Ishikawa (cell line): ENCODE data around the gene BAD.

ENCODE experiments used
- CEBPB ChIP-seq: IDR thresholded peaks from 2 replicates; pipeline ENCODE4 v1.6.1; 2012
- CREB1 ChIP-seq: IDR thresholded peaks from 2 replicates; pipeline ENCODE4 v1.6.1; 2012; ENCODE audit warnings: low read depth
- EGR1 ChIP-seq: IDR thresholded peaks from 2 replicates; pipeline ENCODE4 v1.6.1; 2012
- EP300 ChIP-seq: IDR thresholded peaks from 2 replicates; pipeline ENCODE4 v1.6.1; 2012; ENCODE audit warnings: borderline replicate concordance
- FOXM1 ChIP-seq: IDR thresholded peaks from 2 replicates; pipeline ENCODE4 v1.6.1; 2012; ENCODE audit warnings: low read depth, borderline replicate concordance
- MAX ChIP-seq: IDR thresholded peaks from 2 replicates; pipeline ENCODE4 v1.6.1; 2012
- NFIC ChIP-seq: IDR thresholded peaks from 2 replicates; pipeline ENCODE4 v1.6.1; 2012
- RAD21 ChIP-seq: IDR thresholded peaks from 2 replicates; pipeline ENCODE4 v1.6.1; 2012; ENCODE audit warnings: low read depth
- TAF1 ChIP-seq: IDR thresholded peaks from 2 replicates; pipeline ENCODE4 v1.6.1; 2012; ENCODE audit warnings: low read depth, mild to moderate bottlenecking
- TCF12 ChIP-seq: IDR thresholded peaks from 2 replicates; pipeline ENCODE4 v1.6.1; 2012; ENCODE audit warnings: low read depth
- TEAD4 ChIP-seq: IDR thresholded peaks from 2 replicates; pipeline ENCODE4 v1.6.1; 2012
- USF1 ChIP-seq: IDR thresholded peaks from 2 replicates; pipeline ENCODE4 v1.6.1; 2012
- YY1 ChIP-seq: IDR thresholded peaks from 2 replicates; pipeline ENCODE4 v1.6.1; 2012; ENCODE audit warnings: low read depth
- ZBTB7A ChIP-seq: IDR thresholded peaks from 2 replicates; pipeline ENCODE4 v1.6.1; 2012; ENCODE audit warnings: low read depth
- TF ChIP-seq, protein P1 (sequence below): IDR thresholded peaks from 2 replicates; pipeline ENCODE4 v1.6.1; 2012; ENCODE audit warnings: low read depth, mild to moderate bottlenecking

Gene BAD

GRCh38 chr11:64305075-64305690 is 20.7 kb upstream of the BAD start, which contains the start of gene ESRRA:
ESRRA (plus strand) TSS chr11:64305524; CDS start chr11:64307180, 1,656 bp downstream.
- no peak for TF ChIP-seq TEAD4
- TF ChIP-seq ZBTB7A, result peak; percentile 79; the same call in 1 of the 2 replicates
- no peak for TF ChIP-seq YY1
- no peak for TF ChIP-seq TAF1
- peak; percentile 66 for TF ChIP-seq CEBPB
- TF ChIP-seq RAD21, result no peak
- TF ChIP-seq, protein P1, sequence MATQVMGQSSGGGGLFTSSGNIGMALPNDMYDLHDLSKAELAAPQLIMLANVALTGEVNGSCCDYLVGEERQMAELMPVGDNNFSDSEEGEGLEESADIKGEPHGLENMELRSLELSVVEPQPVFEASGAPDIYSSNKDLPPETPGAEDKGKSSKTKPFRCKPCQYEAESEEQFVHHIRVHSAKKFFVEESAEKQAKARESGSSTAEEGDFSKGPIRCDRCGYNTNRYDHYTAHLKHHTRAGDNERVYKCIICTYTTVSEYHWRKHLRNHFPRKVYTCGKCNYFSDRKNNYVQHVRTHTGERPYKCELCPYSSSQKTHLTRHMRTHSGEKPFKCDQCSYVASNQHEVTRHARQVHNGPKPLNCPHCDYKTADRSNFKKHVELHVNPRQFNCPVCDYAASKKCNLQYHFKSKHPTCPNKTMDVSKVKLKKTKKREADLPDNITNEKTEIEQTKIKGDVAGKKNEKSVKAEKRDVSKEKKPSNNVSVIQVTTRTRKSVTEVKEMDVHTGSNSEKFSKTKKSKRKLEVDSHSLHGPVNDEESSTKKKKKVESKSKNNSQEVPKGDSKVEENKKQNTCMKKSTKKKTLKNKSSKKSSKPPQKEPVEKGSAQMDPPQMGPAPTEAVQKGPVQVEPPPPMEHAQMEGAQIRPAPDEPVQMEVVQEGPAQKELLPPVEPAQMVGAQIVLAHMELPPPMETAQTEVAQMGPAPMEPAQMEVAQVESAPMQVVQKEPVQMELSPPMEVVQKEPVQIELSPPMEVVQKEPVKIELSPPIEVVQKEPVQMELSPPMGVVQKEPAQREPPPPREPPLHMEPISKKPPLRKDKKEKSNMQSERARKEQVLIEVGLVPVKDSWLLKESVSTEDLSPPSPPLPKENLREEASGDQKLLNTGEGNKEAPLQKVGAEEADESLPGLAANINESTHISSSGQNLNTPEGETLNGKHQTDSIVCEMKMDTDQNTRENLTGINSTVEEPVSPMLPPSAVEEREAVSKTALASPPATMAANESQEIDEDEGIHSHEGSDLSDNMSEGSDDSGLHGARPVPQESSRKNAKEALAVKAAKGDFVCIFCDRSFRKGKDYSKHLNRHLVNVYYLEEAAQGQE, result no peak

- TF ChIP-seq NFIC (no peak), YY1 (0 out of 2 replicates have a peak, but pooled peaks have one; percentile 4), CREB1 (no peak), TEAD4 (no peak), USF1 (peak; percentile 70), TCF12 (peak; percentile 47; the same call in 1 of the 2 replicates), TAF1 (no peak), RAD21 (peak; percentile 49; the same call in 1 of the 2 replicates), EGR1 (no peak), CEBPB (no peak), MAX (peak; percentile 85), ZBTB7A (no peak), EP300 (no peak; the same call in 1 of the 2 replicates), FOXM1 (no peak)
- TF ChIP-seq, protein P1, result no peak
These were observed 20.0 kb upstream of the BAD start for GRCh38 chr11:64304316-64305072.

DNA sequence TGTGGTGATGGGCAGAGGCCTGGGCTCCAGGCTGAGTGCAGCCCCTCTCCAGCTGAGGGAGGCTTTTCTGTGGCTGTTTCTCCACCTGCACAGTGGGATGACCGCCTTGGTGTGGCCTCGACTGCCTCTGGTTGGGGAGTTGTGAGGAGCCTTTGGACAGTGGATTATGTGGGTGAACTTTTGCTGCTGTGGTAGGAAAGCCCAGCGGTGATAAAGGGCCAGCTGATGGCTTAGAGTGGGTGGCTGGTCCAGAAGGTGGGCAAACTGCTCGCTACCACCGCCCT is 19.5 kb upstream of the BAD start:
- TF ChIP-seq NFIC (no peak), CEBPB (no peak), EGR1 (no peak), FOXM1 (no peak)
- TF ChIP-seq, protein P1, result no peak

GRCh38 chr11:64303109-64304031 is 18.9 kb upstream of the BAD start:
- TF ChIP-seq EGR1 (no peak), NFIC (no peak), CREB1 (no peak), MAX (no peak), YY1 (no peak), TAF1 (no peak), RAD21 (no peak), ZBTB7A (no peak), TEAD4 (no peak), EP300 (no peak), FOXM1 (no peak)
- TF ChIP-seq, protein P1, result no peak
